SK-N-MC (cell line): ENCODE results near the gene SYNPO.

Experiments
- EZH2 ChIP-seq: fragments of 200-600 bp; sonication (generic); IDR thresholded peaks from one replicate; pipeline ENCODE4 v1.6.1; 2017; ENCODE audit warnings: antibody characterized with exemption
- POLR2AphosphoS5 ChIP-seq: IDR thresholded peaks from 2 replicates; pipeline ENCODE4 v1.6.1; 2012; ENCODE audit warnings: mild to moderate bottlenecking, low read depth, low read length, borderline replicate concordance

DNA sequence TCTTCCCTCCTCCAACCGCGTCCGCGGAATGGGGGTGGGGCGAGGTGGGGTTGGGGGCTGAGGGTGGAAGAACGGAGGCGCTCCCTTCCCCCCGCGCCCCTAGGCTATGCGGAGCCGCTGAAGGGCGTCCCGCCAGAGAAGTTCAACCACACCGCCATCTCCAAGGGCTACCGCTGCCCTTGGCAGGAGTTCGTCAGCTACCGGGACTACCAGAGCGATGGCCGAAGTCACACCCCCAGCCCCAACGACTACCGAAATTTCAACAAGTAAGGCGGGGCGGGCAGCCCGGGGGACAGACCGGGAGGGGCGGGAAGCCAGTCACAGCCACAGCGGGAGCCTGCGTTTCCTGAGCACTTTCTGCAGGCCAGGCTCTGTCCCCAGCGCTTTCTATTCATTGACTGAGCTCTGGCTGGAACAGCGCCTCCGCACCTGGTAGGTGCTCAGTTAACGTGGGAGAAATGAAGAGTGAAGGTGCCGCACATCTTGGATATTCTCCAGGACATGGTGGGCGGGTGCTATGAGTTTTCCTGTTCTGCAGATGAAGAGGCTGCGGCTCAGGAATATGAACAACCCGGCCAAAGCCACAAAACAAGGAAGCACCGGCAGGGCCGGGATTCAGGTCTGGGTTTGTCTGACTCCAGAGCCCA lies 31.9 kb downstream of the SYNPO start:
- TF ChIP-seq POLR2AphosphoS5, result no peak; the same call in 1 of the 2 replicates
- no peak for TF ChIP-seq EZH2
